PC-3 (cell line): ENCODE results near the gene PDLIM5. TPM values are rescaled to one million over a fixed set of nuclear protein-coding genes. Genes with fewer than 3 reads are reported as not detected.

ENCODE experiments used
- ATAC-seq: fragments of 200-7000 bp; cut with Tn5 transposase; 2 replicates; pipeline ENCODE4 v1.9.1; 2020; ENCODE audit warnings: mild to moderate bottlenecking, moderate library complexity
- BruUV-seq: library from RNA; stranded (reverse); fragments of 400-500 nt; replicated peaks from 2 replicates; lab custom pipeline; 2021; lab: Mats Ljungman, UMichigan
- CTCF ChIA-PET: fragments of 300-600 bp; sonication (Branson Sonifier 250); formaldehyde crosslinking; loops from one replicate; lab custom pipeline; 2022; ENCODE audit warnings: antibody characterized with exemption; lab: Charles Lee
- POLR2A ChIA-PET: fragments of 300-600 bp; sonication (Branson Sonifier 250); formaldehyde crosslinking; loops from one replicate; lab custom pipeline; 2022; ENCODE audit warnings: antibody characterized with exemption; ENCODE audit not compliant: unreplicated experiment; lab: Charles Lee
- DNase-seq: peaks from one replicate; pipeline ENCODE4 v3.0.0-alpha.2; 2015
- H2AFZ ChIP-seq: fragments of 300-600 bp; sonication (generic); 2 replicates; pipeline ENCODE4 v1.6.0; 2016; ENCODE audit warnings: antibody characterized with exemption, low read length
- H3F3A ChIP-seq: fragments of 300-600 bp; sonication (generic); one replicate; pipeline ENCODE4 v1.6.0; 2017; ENCODE audit warnings: antibody characterized with exemption, low read length, control low read depth, mild to moderate bottlenecking; ENCODE audit not compliant: unreplicated experiment
- H3K27ac ChIP-seq: fragments of 300-600 bp; sonication (generic); 2 replicates; pipeline ENCODE4 v1.5.1; 2016; ENCODE audit warnings: mild to moderate bottlenecking, low read length
- H3K27me3 ChIP-seq: fragments of 300-600 bp; sonication (generic); 2 replicates; pipeline ENCODE4 v1.6.1; 2016; ENCODE audit warnings: low read length, mixed read lengths
- H3K36me3 ChIP-seq: fragments of 300-600 bp; sonication (generic); 2 replicates; pipeline ENCODE4 v1.6.1; 2016; ENCODE audit warnings: low read depth, mixed run types, low read length, mixed read lengths
- H3K4me1 ChIP-seq: fragments of 300-600 bp; sonication (generic); 2 replicates; pipeline ENCODE4 v1.5.1; 2016; ENCODE audit warnings: low read length; ENCODE audit not compliant: insufficient read depth
- H3K4me2 ChIP-seq: fragments of 300-600 bp; sonication (generic); 2 replicates; pipeline ENCODE4 v1.6.0; 2016; ENCODE audit warnings: low read length
- H3K4me3 ChIP-seq: fragments of 300-600 bp; sonication (generic); 2 replicates; pipeline ENCODE4 v1.5.1; 2016; ENCODE audit warnings: mild to moderate bottlenecking, low read length, mixed read lengths
- H3K79me2 ChIP-seq: fragments of 300-600 bp; sonication (generic); 2 replicates; pipeline ENCODE4 v1.6.1; 2017; ENCODE audit warnings: low read length, mixed read lengths
- H3K9ac ChIP-seq: fragments of 300-600 bp; sonication (generic); 2 replicates; pipeline ENCODE4 v1.6.0; 2016; ENCODE audit warnings: mild to moderate bottlenecking, low read length
- H3K9me2 ChIP-seq: fragments of 300-600 bp; sonication (generic); replicated peaks from 2 replicates; pipeline ENCODE4 v1.6.1; 2016; ENCODE audit warnings: mixed run types, low read length, mixed read lengths
- H3K9me3 ChIP-seq: fragments of 300-600 bp; sonication (generic); 2 replicates; pipeline ENCODE4 v1.6.1; 2016; ENCODE audit warnings: low read length, mixed read lengths
- H4K20me1 ChIP-seq: fragments of 300-600 bp; sonication (generic); 2 replicates; pipeline ENCODE4 v1.6.1; 2016; ENCODE audit warnings: low read length, mixed read lengths
- CTCF ChIP-seq: fragments of 300-600 bp; sonication (generic); conservative IDR thresholded peaks from 2 replicates; pipeline ENCODE4 v1.5.1; 2017; ENCODE audit warnings: antibody characterized with exemption, low read depth, mild to moderate bottlenecking, low read length
- EZH2 ChIP-seq: fragments of 300-600 bp; sonication (generic); IDR thresholded peaks from one replicate; pipeline ENCODE4 v1.6.1; 2017; ENCODE audit warnings: antibody characterized with exemption, mild to moderate bottlenecking, low read length; ENCODE audit not compliant: unreplicated experiment
- EZH2phosphoT487 ChIP-seq: fragments of 300-600 bp; sonication (generic); IDR thresholded peaks from 2 replicates; pipeline ENCODE4 v1.6.1; 2018; ENCODE audit warnings: mild to moderate bottlenecking, antibody characterized with exemption, low read length, borderline replicate concordance
- intact Hi-C: fragments of 100-400 bp; cut with micrococcal nuclease; formaldehyde crosslinking; loops from 2 replicates; pipeline ENCODE4 v1.9.0; 2023
- total RNA-seq: library from RNA; depleted of rRNA; stranded (reverse); fragments of >200 nt; gene quantifications from 2 replicates; pipeline ENCODE4 v1.2.3, GENCODE V29; 2014

PDLIM5 gene
- total RNA-seq, 1 experiment from 2014 or later = 57.8 TPM

GRCh38 chr4:94698187-94698586 is 246.4 kb downstream of the PDLIM5 start:
- TF ChIP-seq EZH2phosphoT487 = no peak
- no peak for TF ChIP-seq EZH2
- TF ChIP-seq CTCF = no peak
- Histone ChIP-seq H3K27ac (no peak overlapping the region), H3K9me2 (no peaks in the 10 kb centered on the region), H3K27me3 (no peaks in the 10 kb centered on the region), H2AFZ (no peak overlapping the region), H3K4me2 (no peak overlapping the region), H3K79me2 (no peaks in the 10 kb centered on the region), H4K20me1 (no peaks in the 10 kb centered on the region), H3K4me1 (no peaks in the 10 kb centered on the region), H3F3A (no peaks in the 10 kb centered on the region), H3K9ac (no peak overlapping the region), H3K9me3 (no peaks in the 10 kb centered on the region), H3K4me3 (no peak overlapping the region), H3K36me3 (no peaks in the 10 kb centered on the region)
- no peak for DNase-seq
- no peak for ATAC-seq
- intact Hi-C loops = no loop called here
- no TSS peak for BruUV-seq
- ChIA-PET CTCF (no interaction called here), POLR2A (no interaction called here)

- Histone ChIP-seq H3F3A (no peaks in the 10 kb centered on the region), H3K4me1 (no peaks in the 10 kb centered on the region), H3K4me2 (no peak overlapping the region), H2AFZ (no peak overlapping the region), H3K36me3 (no peaks in the 10 kb centered on the region), H3K27me3 (no peaks in the 10 kb centered on the region), H4K20me1 (no peaks in the 10 kb centered on the region), H3K79me2 (no peaks in the 10 kb centered on the region), H3K9me2 (no peaks in the 10 kb centered on the region), H3K27ac (no peak overlapping the region), H3K9ac (no peak overlapping the region), H3K9me3 (no peaks in the 10 kb centered on the region), H3K4me3 (no peak overlapping the region)
- TF ChIP-seq EZH2phosphoT487 = no peak
- TF ChIP-seq CTCF = no peak
- TF ChIP-seq EZH2 = no peak
- ChIA-PET POLR2A (no interaction called here), CTCF (no interaction called here)
- ATAC-seq (no peak), DNase-seq (no peak)
- no TSS peak for BruUV-seq
- intact Hi-C loops = no loop called here
Observed at GRCh38 chr4:94700298-94700697, 248.6 kb downstream of the PDLIM5 start.

- ATAC-seq (no peak), DNase-seq (no peak)
- no TSS peak for BruUV-seq
- H3K9ac ChIP-seq = no peak overlapping the region
- ChIA-PET POLR2A (no interaction called here), CTCF (no interaction called here)
- no peaks in the 10 kb centered on the region for H3K27me3 ChIP-seq
- H3F3A ChIP-seq = no peaks in the 10 kb centered on the region
- no peaks in the 10 kb centered on the region for H3K9me3 ChIP-seq
- H3K4me3 ChIP-seq = no peak overlapping the region
- no peak overlapping the region for H3K4me2 ChIP-seq
- no peak overlapping the region for H2AFZ ChIP-seq
- H3K9me2 ChIP-seq = no peaks in the 10 kb centered on the region
- intact Hi-C loops = no loop called here
- H3K36me3 ChIP-seq = no peaks in the 10 kb centered on the region
- no peaks in the 10 kb centered on the region for H3K79me2 ChIP-seq
- H3K4me1 ChIP-seq = no peaks in the 10 kb centered on the region
- no peaks in the 10 kb centered on the region for H4K20me1 ChIP-seq
- no peak overlapping the region for H3K27ac ChIP-seq
- TF ChIP-seq CTCF = no peak
- TF ChIP-seq EZH2phosphoT487 = no peak
- no peak for TF ChIP-seq EZH2
Observed at GRCh38 chr4:94701631-94702300, 250.0 kb downstream of the PDLIM5 start.
